Mucosa of rectum (tissue), 2 donors: ENCODE measurements around the gene USP46.

Experiments used
- H3K27ac ChIP-seq, 2 donors: one replicate each; pipeline ENCODE4 v1.7.0; 2013; ENCODE audit warnings: inconsistent platforms in 2 of 2, low read depth in 2 of 2, low read length in 2 of 2
- H3K27me3 ChIP-seq, 2 donors: one replicate each; pipeline ENCODE4 v1.7.0; 2013; ENCODE audit warnings: low read length in 2 of 2; ENCODE audit not compliant: control insufficient read depth in 2 of 2, insufficient read depth in 2 of 2
- H3K36me3 ChIP-seq, 2 donors: one replicate each; pipeline ENCODE4 v1.7.0; 2013; ENCODE audit warnings: low read length in 2 of 2; ENCODE audit not compliant: control insufficient read depth in 2 of 2, insufficient read depth in 2 of 2
- H3K4me1 ChIP-seq, 2 donors: one replicate each; pipeline ENCODE4 v1.7.0; 2013; ENCODE audit warnings: low read length in 2 of 2, mild to moderate bottlenecking in 1 of 2; ENCODE audit not compliant: control insufficient read depth in 2 of 2, insufficient read depth in 2 of 2
- H3K4me3 ChIP-seq, 2 donors: one replicate each; pipeline ENCODE4 v1.7.0; 2013; ENCODE audit warnings: low read length in 2 of 2
- H3K9ac ChIP-seq, 2 donors: one replicate each; pipeline ENCODE4 v1.7.0; 2013; ENCODE audit warnings: low read length in 2 of 2, low read depth in 1 of 2, mild to moderate bottlenecking in 1 of 2
- H3K9me3 ChIP-seq, 2 donors: one replicate each; pipeline ENCODE4 v1.7.0; 2013; ENCODE audit warnings: low read length in 2 of 2; ENCODE audit not compliant: control insufficient read depth in 2 of 2
- donor health status: healthy.
- donor health status: Normal muscosa, but diverticular disease.

USP46 gene

DNA sequence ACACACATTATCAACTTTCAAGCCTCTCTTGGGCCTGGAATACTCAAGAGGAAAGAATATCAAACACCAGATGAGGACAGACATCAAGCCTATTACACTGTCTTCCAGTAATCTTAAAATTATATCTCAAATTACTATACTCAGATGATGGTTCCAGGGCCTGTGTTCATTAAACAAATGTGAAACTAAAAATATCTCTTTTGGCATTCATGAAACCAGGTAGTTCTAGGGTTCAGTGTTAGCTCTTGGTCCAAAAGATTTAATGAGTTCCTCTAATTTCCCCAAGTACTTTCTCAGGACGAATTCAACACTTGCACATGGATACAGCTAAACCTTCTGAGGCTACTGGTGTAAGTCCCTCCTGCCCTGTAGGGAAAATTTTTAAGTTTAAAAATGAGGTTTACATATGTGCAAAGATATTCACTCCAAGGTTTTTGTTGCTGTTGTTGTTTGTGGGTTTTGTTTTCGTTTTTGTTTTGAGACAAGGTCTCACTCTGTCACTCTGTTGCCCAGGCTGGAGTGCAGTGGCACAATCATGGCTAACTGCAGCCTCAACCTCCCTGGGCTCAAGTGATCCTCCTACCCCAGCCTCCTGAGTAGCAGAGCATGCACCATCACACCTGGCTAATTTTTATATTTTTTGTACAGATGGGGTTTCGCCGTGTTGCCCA lies 79.4 kb downstream of the USP46 start:
- no peaks in the 10 kb centered on the region for H3K4me1 ChIP-seq

DNA sequence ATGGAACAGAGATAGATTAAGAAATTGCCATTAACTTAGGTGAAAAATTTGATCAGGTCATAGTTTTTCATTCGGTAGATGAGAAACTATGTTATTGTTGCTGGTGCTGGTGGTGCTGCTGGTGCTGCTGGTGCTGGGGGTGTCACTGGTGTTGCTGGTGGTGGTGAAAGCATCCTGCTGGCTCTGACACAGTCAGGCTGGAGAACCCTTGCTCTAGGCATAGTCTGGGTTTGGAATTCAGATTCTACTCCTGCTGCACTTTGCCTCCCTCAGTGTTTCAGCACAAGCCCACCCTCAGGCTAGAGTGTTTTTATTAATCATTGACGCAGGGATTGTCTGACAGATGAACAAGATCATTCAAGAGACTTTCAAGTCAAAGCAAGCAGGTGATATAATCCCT lies 80.2 kb downstream of the USP46 start:
- Histone ChIP-seq H3K27ac (no peak overlapping the region), H3K9me3 (no peaks in the 10 kb centered on the region), H3K4me3 (no peak overlapping the region), H3K9ac (no peak overlapping the region), H3K4me1 (no peaks in the 10 kb centered on the region), H3K27me3 (no peaks in the 10 kb centered on the region), H3K36me3 (no peaks in the 10 kb centered on the region)

More for the DNA sequence above, 79.4 kb downstream of the USP46 start:
- Histone ChIP-seq H3K9ac (no peak overlapping the region), H3K36me3 (no peaks in the 10 kb centered on the region), H3K27me3 (no peaks in the 10 kb centered on the region), H3K4me3 (no peak overlapping the region), H3K27ac (no peak overlapping the region), H3K9me3 (no peaks in the 10 kb centered on the region)

DNA sequence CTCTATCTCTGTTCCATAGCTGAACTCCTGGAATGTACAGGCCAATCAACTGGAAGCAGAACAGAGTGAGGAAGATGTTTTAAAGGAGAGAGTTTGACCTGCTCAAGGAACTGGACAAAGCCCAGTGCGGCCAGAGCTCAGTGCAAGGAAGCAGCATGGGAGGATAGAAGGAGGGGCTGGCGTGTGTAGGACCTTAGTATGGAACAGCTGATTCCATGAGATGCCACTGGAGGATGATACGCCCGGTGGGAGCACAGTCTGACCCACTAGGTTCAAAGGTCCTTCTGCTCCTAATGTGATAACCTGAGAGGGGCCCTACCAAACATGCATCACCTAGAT lies 81.5 kb downstream of the USP46 start:
- Histone ChIP-seq H3K27ac (no peak overlapping the region), H3K4me1 (no peaks in the 10 kb centered on the region), H3K36me3 (no peaks in the 10 kb centered on the region), H3K4me3 (no peak overlapping the region), H3K9ac (no peak overlapping the region), H3K27me3 (no peaks in the 10 kb centered on the region), H3K9me3 (no peaks in the 10 kb centered on the region)

DNA sequence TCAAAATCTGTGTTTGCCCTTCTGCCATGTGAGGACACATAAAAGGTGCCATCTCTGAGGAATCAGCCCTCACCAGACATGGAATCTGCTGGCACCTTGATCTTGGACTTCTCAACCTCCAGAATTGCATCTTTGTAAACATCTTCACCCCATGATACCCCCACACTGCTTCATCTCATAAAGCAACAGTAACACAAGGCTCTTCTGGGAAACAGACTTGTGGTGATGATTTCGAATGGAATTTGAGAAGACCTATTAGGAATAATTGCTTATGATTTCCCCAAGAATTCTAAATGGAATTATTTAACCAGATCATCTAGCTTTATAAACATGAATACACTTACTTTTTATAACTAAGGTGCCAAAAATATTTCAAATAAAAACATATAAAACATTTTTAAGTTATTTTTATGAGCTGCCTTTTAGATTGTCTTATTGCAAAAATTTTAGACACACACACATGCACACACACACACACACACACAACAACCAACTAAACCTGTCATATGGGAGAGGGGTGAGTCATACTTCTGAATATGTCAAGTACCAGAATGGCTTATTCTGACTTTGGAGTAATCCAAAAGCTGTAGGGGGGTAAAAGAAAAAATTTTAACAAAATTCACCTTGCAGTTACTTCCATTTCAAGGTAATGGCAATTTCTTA lies 82.0 kb downstream of the USP46 start:
- Histone ChIP-seq H3K4me1 (no peaks in the 10 kb centered on the region), H3K9ac (no peak overlapping the region), H3K36me3 (no peaks in the 10 kb centered on the region), H3K27ac (no peak overlapping the region), H3K4me3 (no peak overlapping the region), H3K27me3 (no peaks in the 10 kb centered on the region), H3K9me3 (no peaks in the 10 kb centered on the region)

DNA sequence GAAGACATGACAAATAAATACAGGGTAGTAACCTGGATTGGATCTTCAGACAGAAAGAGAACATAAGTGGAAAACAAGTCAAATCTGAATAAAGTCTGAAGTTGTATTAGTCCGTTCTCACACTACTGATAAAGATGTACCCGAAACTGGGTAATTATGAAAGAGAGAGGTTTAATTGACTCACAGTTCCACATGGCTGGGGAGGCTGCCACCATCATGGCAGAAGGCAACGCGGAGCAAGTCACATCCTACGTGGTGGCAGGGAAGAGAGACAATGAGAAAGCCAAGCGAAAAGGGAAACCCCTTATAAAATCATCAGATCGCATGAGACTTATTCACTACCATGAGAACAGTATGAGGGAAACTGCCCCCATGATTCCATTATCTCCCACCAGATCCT lies 82.8 kb downstream of the USP46 start:
- no peaks in the 10 kb centered on the region for H3K4me1 ChIP-seq
- H3K27ac ChIP-seq, result no peak overlapping the region
- no peaks in the 10 kb centered on the region for H3K9me3 ChIP-seq
- H3K4me3 ChIP-seq, result no peak overlapping the region
- no peak overlapping the region for H3K9ac ChIP-seq
- no peaks in the 10 kb centered on the region for H3K36me3 ChIP-seq
- no peaks in the 10 kb centered on the region for H3K27me3 ChIP-seq

DNA sequence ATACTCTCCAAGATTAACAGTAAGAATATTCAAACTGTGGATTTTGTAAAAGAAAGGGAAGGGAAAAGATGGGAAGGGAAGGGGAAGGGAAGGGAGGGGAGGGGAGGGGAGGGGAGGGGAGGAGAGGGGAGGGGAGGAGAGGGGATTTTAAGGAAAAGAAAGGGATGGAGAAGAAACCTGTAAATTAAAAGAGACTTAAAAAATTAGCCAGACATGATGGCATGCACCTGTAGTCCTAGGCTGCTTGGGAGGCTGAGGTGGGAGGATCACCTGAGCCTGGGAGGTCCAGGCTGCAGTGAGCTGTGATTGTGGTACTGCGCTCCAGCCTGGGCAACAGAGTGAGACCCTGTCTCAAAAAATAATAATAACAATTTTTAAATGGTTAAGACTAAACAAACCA lies 83.7 kb downstream of the USP46 start:
- Histone ChIP-seq H3K4me3 (no peak overlapping the region), H3K9ac (no peak overlapping the region), H3K9me3 (no peaks in the 10 kb centered on the region), H3K4me1 (no peaks in the 10 kb centered on the region), H3K27ac (no peak overlapping the region), H3K36me3 (no peaks in the 10 kb centered on the region), H3K27me3 (no peaks in the 10 kb centered on the region)

DNA sequence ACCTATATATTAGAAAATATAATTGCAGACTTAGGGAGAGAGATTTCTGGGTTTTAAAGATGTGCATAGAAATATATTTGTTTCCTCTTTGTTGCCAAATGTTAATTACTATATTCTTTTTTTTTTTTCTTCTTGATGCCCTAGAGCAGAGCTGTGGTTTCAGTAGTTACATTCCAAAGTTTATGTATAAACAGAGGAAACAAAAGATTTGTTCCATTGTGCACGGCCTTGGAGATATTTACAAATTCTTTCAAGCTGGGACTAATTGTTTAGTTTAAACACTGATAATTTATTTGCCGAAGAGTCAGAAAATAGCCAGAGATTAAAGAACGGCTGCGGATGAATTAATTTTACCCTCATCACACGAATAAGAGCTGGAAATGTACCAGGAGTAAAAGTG lies 85.1 kb downstream of the USP46 start:
- Histone ChIP-seq H3K9me3 (no peaks in the 10 kb centered on the region), H3K27ac (no peak overlapping the region), H3K27me3 (no peaks in the 10 kb centered on the region), H3K36me3 (no peaks in the 10 kb centered on the region), H3K4me1 (no peaks in the 10 kb centered on the region), H3K9ac (no peak overlapping the region), H3K4me3 (no peak overlapping the region)

DNA sequence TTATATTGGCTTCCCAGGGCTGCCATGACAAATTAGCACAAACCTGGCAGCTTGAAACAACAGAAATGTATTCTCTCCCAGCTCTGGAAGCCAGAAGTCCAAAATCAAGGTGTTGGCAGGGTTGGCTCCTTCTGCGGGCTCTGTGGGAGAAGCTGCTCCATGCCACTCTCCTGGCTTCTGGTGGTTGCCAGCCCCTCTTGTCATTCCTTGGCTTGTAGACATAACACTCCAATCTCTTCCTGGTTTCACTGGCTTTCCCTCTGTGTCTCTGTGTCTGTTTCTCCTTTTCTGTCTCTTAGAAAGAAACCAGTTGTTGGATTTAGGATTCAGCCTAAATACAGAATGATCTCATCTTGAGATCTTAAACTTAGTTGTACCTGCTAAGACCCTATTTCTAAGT lies 85.5 kb downstream of the USP46 start:
- no peak overlapping the region for H3K4me3 ChIP-seq
- H3K4me1 ChIP-seq, result no peaks in the 10 kb centered on the region
- H3K9ac ChIP-seq, result no peak overlapping the region
- H3K27me3 ChIP-seq, result no peaks in the 10 kb centered on the region
- H3K27ac ChIP-seq, result no peak overlapping the region
- H3K36me3 ChIP-seq, result no peaks in the 10 kb centered on the region
- H3K9me3 ChIP-seq, result no peaks in the 10 kb centered on the region

DNA sequence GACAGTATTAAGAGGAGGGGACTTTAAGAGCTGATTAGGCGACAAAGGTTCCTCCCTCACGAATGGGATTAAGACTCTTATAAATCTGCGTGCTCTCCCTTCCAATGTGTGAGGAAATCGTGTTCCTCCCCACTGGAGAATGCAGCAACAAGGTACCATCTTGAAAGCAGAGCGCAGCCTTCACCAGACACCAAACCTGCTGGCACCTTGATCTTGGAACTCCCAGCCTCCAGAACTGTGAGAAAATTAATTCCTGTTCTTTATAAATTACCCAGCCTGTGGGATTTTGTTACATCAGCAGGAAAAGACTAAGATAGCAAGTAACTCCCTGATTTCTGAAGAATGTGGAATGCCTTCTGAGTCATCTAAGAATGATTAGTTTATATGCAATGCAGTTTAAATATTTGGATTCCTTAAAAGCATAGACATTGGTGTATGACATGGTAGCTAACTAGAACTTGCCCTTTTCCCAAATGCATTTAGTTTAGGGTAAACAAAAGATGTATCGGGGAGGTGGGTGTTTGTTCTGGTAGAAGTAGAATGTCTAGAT lies 86.1 kb downstream of the USP46 start:
- Histone ChIP-seq H3K4me3 (no peak overlapping the region), H3K9me3 (no peaks in the 10 kb centered on the region), H3K9ac (no peak overlapping the region), H3K27me3 (no peaks in the 10 kb centered on the region), H3K4me1 (no peaks in the 10 kb centered on the region), H3K27ac (no peak overlapping the region), H3K36me3 (no peaks in the 10 kb centered on the region)

DNA sequence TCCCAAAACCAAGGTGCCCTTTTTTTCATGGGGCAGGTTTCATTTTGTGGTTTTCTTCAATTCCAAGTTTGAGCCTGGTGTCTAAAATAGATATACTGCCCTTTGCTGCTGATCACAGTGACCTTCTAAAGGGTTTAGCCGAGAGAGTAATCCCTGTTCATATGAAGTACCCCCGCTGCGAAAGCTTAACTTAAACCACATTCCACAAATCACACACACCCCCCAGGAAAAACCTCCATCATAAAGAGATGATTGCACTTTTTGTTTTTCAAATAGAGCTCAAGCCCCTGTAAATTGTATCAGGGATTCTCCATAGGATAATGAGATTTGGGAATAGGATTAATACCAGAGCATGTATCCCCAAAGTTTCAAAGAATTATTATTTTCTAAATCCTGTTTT lies 90.8 kb downstream of the USP46 start:
- Histone ChIP-seq H3K27me3 (no peaks in the 10 kb centered on the region), H3K4me1 (no peaks in the 10 kb centered on the region), H3K27ac (no peak overlapping the region), H3K9ac (no peak overlapping the region), H3K36me3 (no peaks in the 10 kb centered on the region), H3K4me3 (no peak overlapping the region), H3K9me3 (no peaks in the 10 kb centered on the region)
